ENCODE measurements around the gene ERVW-1.

The ERVW-1 gene

DNA sequence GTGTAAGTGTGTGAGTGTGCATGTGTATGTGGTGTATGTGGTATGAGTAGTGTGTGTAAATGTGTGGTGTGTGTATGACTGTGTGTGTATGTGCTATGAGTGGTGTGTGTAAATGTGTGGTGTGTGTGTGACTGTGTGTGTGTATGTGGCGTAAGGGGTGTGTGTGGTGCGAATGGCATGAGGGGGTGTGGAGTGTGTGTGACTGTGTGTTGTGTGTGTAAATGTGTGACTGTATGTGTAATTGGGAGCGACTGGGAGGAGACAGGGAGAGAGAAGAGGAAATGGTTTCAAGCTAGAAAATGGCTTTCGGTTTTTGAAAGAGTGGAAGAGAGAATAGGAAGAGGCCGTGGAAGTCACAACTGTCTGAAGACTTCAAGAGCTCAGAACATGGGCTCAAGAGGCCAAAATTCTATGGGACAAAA, 54.0 kb downstream of the ERVW-1 start:
- DNase-seq (ENCODE audit: low spot score), result no peak

DNA sequence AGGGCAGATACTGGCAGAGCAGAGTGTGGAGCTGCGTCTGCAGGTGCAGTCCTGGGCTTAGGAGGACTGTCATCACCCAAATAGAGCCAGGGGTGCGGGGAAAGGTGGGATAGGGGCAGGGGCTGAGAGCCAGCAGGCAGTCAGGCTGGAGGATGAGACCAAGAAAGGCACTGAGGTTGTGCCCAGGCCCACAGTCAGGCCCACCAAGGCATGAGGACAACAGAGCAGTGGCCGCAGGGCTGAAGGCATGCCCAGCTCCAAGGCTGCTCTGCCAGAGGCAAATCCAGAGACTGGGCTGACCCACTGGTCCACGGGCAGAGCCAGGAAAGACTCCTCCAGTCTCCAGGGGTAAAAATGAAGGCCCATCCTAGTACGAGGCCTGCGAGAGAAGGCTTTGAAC, 54.8 kb downstream of the ERVW-1 start:
- DNase-seq (ENCODE audit: low spot score), result no peak

DNA sequence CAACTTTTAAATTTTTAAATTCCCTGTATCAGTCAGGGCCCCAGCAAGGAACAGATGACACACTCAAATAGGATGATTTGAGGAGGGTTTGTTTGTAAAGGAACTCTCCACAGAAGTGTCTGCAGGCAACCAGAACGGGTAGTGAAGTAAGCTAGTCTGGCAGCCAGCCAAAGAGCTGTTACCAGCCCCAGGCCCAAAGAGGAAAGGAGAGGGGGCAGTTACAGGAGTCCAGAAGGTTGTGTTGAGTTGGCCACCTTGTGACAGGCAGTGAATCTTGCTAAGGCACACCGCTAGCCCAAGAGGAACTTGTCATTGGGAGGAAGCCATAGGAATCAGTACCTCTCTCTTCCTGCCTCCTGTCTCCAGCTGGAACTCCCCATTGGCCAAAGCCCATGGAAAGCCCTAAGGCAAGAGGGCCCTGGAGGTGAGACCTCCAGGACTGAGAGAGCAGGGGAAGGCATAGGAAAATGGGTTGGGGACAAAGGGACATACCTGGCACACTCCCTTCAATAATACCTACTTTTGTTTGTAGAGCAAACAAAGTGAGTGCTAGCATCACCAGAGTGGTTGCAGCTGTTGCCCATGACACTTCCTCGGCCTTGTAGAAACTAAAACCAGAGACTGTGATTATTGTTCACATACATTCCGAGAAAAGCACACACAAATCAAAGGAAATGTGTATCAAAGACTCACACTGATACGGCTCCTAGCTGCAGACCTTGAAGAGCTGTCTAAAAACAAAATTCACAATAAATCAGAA, 55.9 kb downstream of the ERVW-1 start:
- no peak for DNase-seq (ENCODE audit: low spot score)
